Right lobe of liver (tissue), 6 donors: ENCODE data around the gene LIFR. TPM values are rescaled to one million over a fixed set of nuclear protein-coding genes. Genes with fewer than 3 reads are reported as not detected.

Experiments used
- ATAC-seq, 4 donors: fragments of 200-7000 bp; cut with Tn5 transposase; one replicate each; pipeline ENCODE4 v1.9.1; 2020; ENCODE audit warnings: mild to moderate bottlenecking in 4 of 4, moderate library complexity in 4 of 4
- DNase-seq, 3 donors: peaks; one replicate each; pipeline ENCODE4 v3.0.0-alpha.2; 2020
- H3K27ac ChIP-seq, 3 donors: fragments of 200-600 bp; one replicate each; pipeline ENCODE4 v1.8.0; 2022
- H3K27me3 ChIP-seq, 2 donors: fragments of 200-600 bp; one replicate each; pipeline ENCODE4 v1.8.0; 2022
- H3K36me3 ChIP-seq, 4 donors: fragments of 200-600 bp; sonication (generic) in 1 of 4; one replicate each; pipeline versions ENCODE4 v1.5.1 to v1.8.0; 2017 to 2022; ENCODE audit warnings: control low read depth in 1 of 4
- H3K4me1 ChIP-seq, 4 donors: fragments of 200-600 bp; sonication (generic) in 1 of 4; one replicate each; pipeline versions ENCODE4 v1.5.1 to v1.8.0; 2017 to 2022; ENCODE audit warnings: control low read depth in 1 of 4
- H3K4me3 ChIP-seq, 3 donors: fragments of 200-600 bp; one replicate each; pipeline ENCODE4 v1.8.0; 2022
- H3K9me3 ChIP-seq, 4 donors: fragments of 200-600 bp; sonication (generic) in 1 of 4; one replicate each; pipeline versions ENCODE4 v1.5.1 to v1.8.0; 2017 to 2022; ENCODE audit warnings: control low read depth in 1 of 4
- POLR2A ChIP-seq: fragments of 450-650 bp; IDR thresholded peaks from one replicate; pipeline ENCODE4 v1.6.1; 2017; ENCODE audit warnings: antibody characterized with exemption, mild to moderate bottlenecking
- WGBS: methylation state at CpG from one replicate; pipeline ENCODE4 v1.1.6; 2018; ENCODE audit warnings: low coverage, low lambda C conversion rate; ENCODE audit not compliant: insufficient coverage; ENCODE audit errors: missing lambda C conversion rate; 5-methylcytosine and 5-hydroxymethylcytosine counted together
- intact Hi-C, 2 donors: fragments of 100-400 bp; cut with DNase I; formaldehyde crosslinking; loops; one replicate each; pipeline versions ENCODE4 v1.11.2 to v1.14.1; 2022
- microRNA-seq, 2 donors: library from miRNA; unstranded; fragments of <30 nt; microRNA quantifications; one replicate each; pipeline ENCODE4, GENCODE V29; 2019 to 2020
- small RNA-seq, 2 experiments: library from RNA; depleted of rRNA; stranded (forward); fragments of <200 nt; gene quantifications; one replicate each; pipeline ENCODE3, GENCODE V24; 2016
- total RNA-seq, 6 experiments: library from RNA; depleted of rRNA in 2 of 6; stranded (reverse); fragments of >200 nt in 2 of 6; fragmentation: NEBNext Ultra II Directional in 3 of 6; extraction: Animal tissue kit (Norgen Biotek cat#: 25700) in 3 of 6; gene quantifications; one replicate each; pipeline versions ENCODE4 v1.1.0 to v1.2.4, GENCODE V29; 2016 to 2023
- TF ChIP-seq, protein P1 (sequence below), 4 donors: fragments of 200-600 bp in 3 of 4; fragments of 450-650 bp in 1 of 4; IDR thresholded peaks; one replicate each; pipeline versions ENCODE4 v1.5.1 to v1.8.0; 2016 to 2022; ENCODE audit warnings: antibody characterized with exemption in 4 of 4, mild to moderate bottlenecking in 2 of 4
- donor health status: DM: no; HTN: yes; CAD: no.
- donor health status: DM: no; HTN: no; CAD: no.
- donor health status: DM: no; HTN: no; CAD: no.
- donor health status: DM: no; HTN: yes; CAD: no.
- donor health status: DM: no; HTN: yes; CAD: no.

LIFR gene
- total RNA-seq, 6 experiments from 2014 or later, result 14.3 to 52.1 (median 28.2) TPM

DNA sequence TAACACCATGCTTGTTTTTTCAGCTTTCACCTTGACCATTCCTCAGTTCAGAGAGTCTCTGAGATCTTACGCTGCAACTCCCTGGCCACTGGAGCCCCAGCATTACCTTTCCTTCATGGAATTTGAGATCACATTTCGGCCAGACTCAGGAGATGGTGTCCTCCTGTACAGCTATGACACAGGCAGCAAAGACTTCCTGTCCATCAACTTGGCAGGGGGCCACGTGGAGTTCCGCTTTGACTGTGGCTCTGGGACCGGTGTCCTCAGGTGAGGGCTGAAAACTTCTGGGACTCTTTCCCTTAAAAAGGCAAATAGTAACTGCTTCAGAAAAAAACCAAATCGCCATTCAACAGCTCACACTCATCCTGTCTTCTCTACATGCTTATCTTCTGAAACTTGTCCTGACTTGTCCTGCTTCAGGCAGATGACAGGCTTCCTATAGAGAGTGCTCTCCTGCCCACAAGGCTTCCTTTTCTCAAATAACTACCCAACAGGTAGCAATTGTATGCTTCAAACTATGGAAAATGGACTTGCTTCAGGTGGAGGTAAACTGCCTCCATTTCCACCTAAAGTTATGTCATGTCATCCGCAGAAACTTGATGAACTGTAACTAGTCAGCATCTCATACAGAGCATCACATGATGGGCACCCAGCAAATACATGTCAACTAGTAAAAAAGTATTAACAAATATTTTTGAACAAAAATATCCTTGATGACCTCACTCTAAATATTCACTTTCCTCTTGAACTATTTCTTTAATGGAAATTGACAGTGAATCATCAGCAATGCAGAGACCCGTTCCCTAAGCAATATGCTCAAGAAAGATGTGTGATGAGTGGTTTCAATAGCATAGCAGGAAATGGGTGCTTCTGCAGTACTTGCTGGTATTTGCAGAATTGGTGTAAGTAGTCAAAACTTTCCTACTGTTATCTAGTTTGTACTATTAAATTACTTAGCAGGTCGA, 129.2 kb downstream of the LIFR start:
- Histone ChIP-seq H3K36me3 (no peaks in the 10 kb centered on the region), H3K9me3 (no peaks in the 10 kb centered on the region), H3K4me3 (no peak overlapping the region), H3K27ac (no peak overlapping the region), H3K27me3 (no peaks in the 10 kb centered on the region), H3K4me1 (no peaks in the 10 kb centered on the region)
- ATAC-seq (no peak), DNase-seq (no peak)
- intact Hi-C loops, result no loop called here
- 60% methylated on average over 6 of the region's 9 CpGs for WGBS
- TF ChIP-seq, protein P1, sequence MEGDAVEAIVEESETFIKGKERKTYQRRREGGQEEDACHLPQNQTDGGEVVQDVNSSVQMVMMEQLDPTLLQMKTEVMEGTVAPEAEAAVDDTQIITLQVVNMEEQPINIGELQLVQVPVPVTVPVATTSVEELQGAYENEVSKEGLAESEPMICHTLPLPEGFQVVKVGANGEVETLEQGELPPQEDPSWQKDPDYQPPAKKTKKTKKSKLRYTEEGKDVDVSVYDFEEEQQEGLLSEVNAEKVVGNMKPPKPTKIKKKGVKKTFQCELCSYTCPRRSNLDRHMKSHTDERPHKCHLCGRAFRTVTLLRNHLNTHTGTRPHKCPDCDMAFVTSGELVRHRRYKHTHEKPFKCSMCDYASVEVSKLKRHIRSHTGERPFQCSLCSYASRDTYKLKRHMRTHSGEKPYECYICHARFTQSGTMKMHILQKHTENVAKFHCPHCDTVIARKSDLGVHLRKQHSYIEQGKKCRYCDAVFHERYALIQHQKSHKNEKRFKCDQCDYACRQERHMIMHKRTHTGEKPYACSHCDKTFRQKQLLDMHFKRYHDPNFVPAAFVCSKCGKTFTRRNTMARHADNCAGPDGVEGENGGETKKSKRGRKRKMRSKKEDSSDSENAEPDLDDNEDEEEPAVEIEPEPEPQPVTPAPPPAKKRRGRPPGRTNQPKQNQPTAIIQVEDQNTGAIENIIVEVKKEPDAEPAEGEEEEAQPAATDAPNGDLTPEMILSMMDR (IDR thresholded peaks at IDR 0.05), result no peak
- no peak for TF ChIP-seq POLR2A

DNA sequence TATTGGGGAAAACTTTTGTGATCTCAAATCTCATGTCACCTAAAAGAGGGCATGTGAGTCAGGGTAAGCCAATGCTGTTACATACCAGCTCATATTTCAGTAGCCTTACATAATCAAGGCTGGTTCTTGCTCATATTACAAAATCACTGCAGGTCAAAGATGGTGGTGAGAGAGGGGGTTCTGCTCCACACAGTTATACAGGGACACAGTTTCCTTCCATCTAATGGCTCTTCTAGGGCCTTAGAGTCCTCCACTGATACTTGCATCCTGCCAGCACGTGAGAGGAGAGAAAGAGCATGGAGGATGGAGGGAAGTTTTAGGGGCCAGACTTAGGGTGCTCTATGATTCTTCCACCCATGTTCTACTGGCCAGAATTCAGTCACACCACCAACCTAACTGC, 130.0 kb downstream of the LIFR start:
- no peak overlapping the region for H3K27ac ChIP-seq
- H3K36me3 ChIP-seq, result no peaks in the 10 kb centered on the region
- no peaks in the 10 kb centered on the region for H3K27me3 ChIP-seq
- DNase-seq (no peak), ATAC-seq (no peak)
- TF ChIP-seq, protein P1 (IDR thresholded peaks at IDR 0.05), result no peak
- no peak for TF ChIP-seq POLR2A
- no peaks in the 10 kb centered on the region for H3K4me1 ChIP-seq
- no peaks in the 10 kb centered on the region for H3K9me3 ChIP-seq
- H3K4me3 ChIP-seq, result no peak overlapping the region
- intact Hi-C loops, result no loop called here
- 33% methylated on average over 1 of the region's 1 CpG for WGBS

Small RNA genes within 50 kb of the gene (microRNA-seq; reads per million reads assigned to microRNA genes)
- 0 reads per million in 2 donors for gene MIR3650

Small RNA genes within 50 kb of the gene (small RNA-seq; reads per million reads assigned to genes)
- gene AC091839.1 (0 to 1.7 reads per million in 2 experiments), gene MIR3650 (0 reads per million in 2 experiments)
